Measurements from ENCODE around the gene LSAMP. TPM values are rescaled to one million over a fixed set of nuclear protein-coding genes. Genes with fewer than 3 reads are reported as not detected.

The LSAMP gene
- total and polyA plus RNA-seq, 2 donors (not counting 1 experiment from before 2014, with no cell fraction given), result not detected

GRCh38 chr3:116348216-116348615, 97.1 kb downstream of the LSAMP start:
- no peak overlapping the region for H3K9ac ChIP-seq (ENCODE audit: low read length)
- DNase-seq (no peak), ATAC-seq (ENCODE audit: low read depth) (no peak)
- no peaks in the 10 kb centered on the region for H3K36me3 ChIP-seq (replicated peaks in 1 of 2; ENCODE audit: control extremely low read depth in 1 of 2, control insufficient read depth in 1 of 2, extremely low read depth in 1 of 2, insufficient read depth in 2 of 2, low read length in 1 of 2)
- no peaks in the 10 kb centered on the region for H4K20me1 ChIP-seq (ENCODE audit: control insufficient read depth, insufficient read depth, low read length, poor library complexity, severe bottlenecking)
- POLR2A ChIA-PET, result no interaction called here
- WGBS (ENCODE audit: insufficient coverage), result no CpG with 5 or more reads among the region's 3 CpGs
- H3K4me2 ChIP-seq (replicated peaks; ENCODE audit: low read depth, low read length, poor library complexity, severe bottlenecking), result no peak overlapping the region
- H3K27ac ChIP-seq (ENCODE audit: low read length in 2 of 2), result no peak overlapping the region
- H3K9me3 Mint-ChIP-seq (ENCODE audit: insufficient read depth), result no peaks in the 10 kb centered on the region
- CTCF ChIA-PET, result no interaction called here
- intact Hi-C loops (cut with micrococcal nuclease), result no loop called here
- H3K27me3 ChIP-seq (replicated peaks in 1 of 4; ENCODE audit: control extremely low read depth in 1 of 4, control insufficient read depth in 3 of 4, insufficient read depth in 4 of 4, low read length in 3 of 4), result no peaks in the 10 kb centered on the region
- H2AFZ ChIP-seq (ENCODE audit: insufficient read depth, low read depth, low read length, poor library complexity, severe bottlenecking), result no peak overlapping the region
- no peak for TF ChIP-seq EZH2 (IDR thresholded peaks at IDR 0.05; ENCODE audit: borderline replicate concordance, insufficient read depth, low read depth, low read length, poor library complexity, severe bottlenecking)
- TF ChIP-seq, protein P1, sequence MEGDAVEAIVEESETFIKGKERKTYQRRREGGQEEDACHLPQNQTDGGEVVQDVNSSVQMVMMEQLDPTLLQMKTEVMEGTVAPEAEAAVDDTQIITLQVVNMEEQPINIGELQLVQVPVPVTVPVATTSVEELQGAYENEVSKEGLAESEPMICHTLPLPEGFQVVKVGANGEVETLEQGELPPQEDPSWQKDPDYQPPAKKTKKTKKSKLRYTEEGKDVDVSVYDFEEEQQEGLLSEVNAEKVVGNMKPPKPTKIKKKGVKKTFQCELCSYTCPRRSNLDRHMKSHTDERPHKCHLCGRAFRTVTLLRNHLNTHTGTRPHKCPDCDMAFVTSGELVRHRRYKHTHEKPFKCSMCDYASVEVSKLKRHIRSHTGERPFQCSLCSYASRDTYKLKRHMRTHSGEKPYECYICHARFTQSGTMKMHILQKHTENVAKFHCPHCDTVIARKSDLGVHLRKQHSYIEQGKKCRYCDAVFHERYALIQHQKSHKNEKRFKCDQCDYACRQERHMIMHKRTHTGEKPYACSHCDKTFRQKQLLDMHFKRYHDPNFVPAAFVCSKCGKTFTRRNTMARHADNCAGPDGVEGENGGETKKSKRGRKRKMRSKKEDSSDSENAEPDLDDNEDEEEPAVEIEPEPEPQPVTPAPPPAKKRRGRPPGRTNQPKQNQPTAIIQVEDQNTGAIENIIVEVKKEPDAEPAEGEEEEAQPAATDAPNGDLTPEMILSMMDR (IDR thresholded peaks at IDR 0.05), result no peak
- H3K79me2 ChIP-seq (ENCODE audit: control insufficient read depth, insufficient read depth, low read length), result no peaks in the 10 kb centered on the region
- no peaks in the 10 kb centered on the region for H3K9me3 ChIP-seq (ENCODE audit: control extremely low read depth in 1 of 3, control insufficient read depth in 2 of 3, insufficient read depth in 1 of 3, low read length in 2 of 3)
- no peak overlapping the region for H3K4me3 Mint-ChIP-seq
- no peaks in the 10 kb centered on the region for H3K4me1 ChIP-seq (ENCODE audit: control insufficient read depth in 2 of 2, insufficient read depth in 2 of 2, low read length in 2 of 2)
- no peak overlapping the region for H3K4me3 ChIP-seq (ENCODE audit: control extremely low read depth in 1 of 5, extremely low read depth in 1 of 5, insufficient read depth in 1 of 5, low read depth in 2 of 5, low read length in 4 of 5)
- H3K4me1 Mint-ChIP-seq, result no peaks in the 10 kb centered on the region
- H3K27ac Mint-ChIP-seq, result no peak overlapping the region
- H3K27me3 Mint-ChIP-seq, result no peaks in the 10 kb centered on the region

GRCh38 chr3:116342499-116342898, 102.8 kb downstream of the LSAMP start:
- ATAC-seq (ENCODE audit: low read depth), result no peak
- H3K79me2 ChIP-seq (ENCODE audit: control insufficient read depth, insufficient read depth, low read length), result no peaks in the 10 kb centered on the region
- no peaks in the 10 kb centered on the region for H3K36me3 ChIP-seq (replicated peaks in 1 of 2; ENCODE audit: control extremely low read depth in 1 of 2, control insufficient read depth in 1 of 2, extremely low read depth in 1 of 2, insufficient read depth in 2 of 2, low read length in 1 of 2)
- no CpG with 5 or more reads among the region's 2 CpGs for WGBS (ENCODE audit: insufficient coverage)
- H3K27ac ChIP-seq (ENCODE audit: low read length in 2 of 2), result no peak overlapping the region
- Mint-ChIP-seq H3K4me3 (no peak overlapping the region), H3K9me3 (ENCODE audit: insufficient read depth) (no peaks in the 10 kb centered on the region), H3K27ac (no peak overlapping the region), H3K27me3 (no peaks in the 10 kb centered on the region), H3K4me1 (no peaks in the 10 kb centered on the region)
- no peak overlapping the region for H3K9ac ChIP-seq (ENCODE audit: low read length)
- ChIA-PET CTCF (no interaction called here), POLR2A (no interaction called here)
- H2AFZ ChIP-seq (ENCODE audit: insufficient read depth, low read depth, low read length, poor library complexity, severe bottlenecking), result no peak overlapping the region
- intact Hi-C loops (cut with micrococcal nuclease), result no loop called here
- no peaks in the 10 kb centered on the region for H3K4me1 ChIP-seq (ENCODE audit: control insufficient read depth in 2 of 2, insufficient read depth in 2 of 2, low read length in 2 of 2)
- no peaks in the 10 kb centered on the region for H3K27me3 ChIP-seq (replicated peaks in 1 of 4; ENCODE audit: control extremely low read depth in 1 of 4, control insufficient read depth in 3 of 4, insufficient read depth in 4 of 4, low read length in 3 of 4)
- no peak for DNase-seq
- TF ChIP-seq, protein P1 (IDR thresholded peaks at IDR 0.05), result no peak
- no peak for TF ChIP-seq EZH2 (IDR thresholded peaks at IDR 0.05; ENCODE audit: borderline replicate concordance, insufficient read depth, low read depth, low read length, poor library complexity, severe bottlenecking)
- H4K20me1 ChIP-seq (ENCODE audit: control insufficient read depth, insufficient read depth, low read length, poor library complexity, severe bottlenecking), result no peaks in the 10 kb centered on the region
- no peak overlapping the region for H3K4me3 ChIP-seq (ENCODE audit: control extremely low read depth in 1 of 5, extremely low read depth in 1 of 5, insufficient read depth in 1 of 5, low read depth in 2 of 5, low read length in 4 of 5)
- no peak overlapping the region for H3K4me2 ChIP-seq (replicated peaks; ENCODE audit: low read depth, low read length, poor library complexity, severe bottlenecking)
- H3K9me3 ChIP-seq (ENCODE audit: control extremely low read depth in 1 of 3, control insufficient read depth in 2 of 3, insufficient read depth in 1 of 3, low read length in 2 of 3), result no peaks in the 10 kb centered on the region
